Fibroblast of mammary gland (primary cell): ENCODE results near the gene BICDL1.

ENCODE experiments used
- DNase-seq: peaks from one replicate; pipeline ENCODE4 v3.0.0-alpha.2; 2010; ENCODE audit warnings: low read depth
- H3K4me3 ChIP-seq: 2 replicates; pipeline ENCODE4 v1.5.1; 2011; ENCODE audit warnings: low read depth, mild to moderate bottlenecking, low read length, moderate library complexity; ENCODE audit not compliant: control insufficient read depth
- CTCF ChIP-seq: conservative IDR thresholded peaks from 2 replicates; pipeline ENCODE4 v1.5.1; 2011; ENCODE audit warnings: low read depth, low read length, inconsistent platforms; ENCODE audit not compliant: control insufficient read depth, insufficient read depth

BICDL1 gene

GRCh38 chr12:120103044-120103338 lies 114.0 kb downstream of the BICDL1 start:
- DNase-seq: no peak
- no peak overlapping the region for H3K4me3 ChIP-seq

GRCh38 chr12:120103371-120103770 lies 114.3 kb downstream of the BICDL1 start:
- no peak for DNase-seq
- H3K4me3 ChIP-seq: no peak overlapping the region
- no peak for TF ChIP-seq CTCF

More at GRCh38 chr12:120103044-120103338, 114.0 kb downstream of the BICDL1 start:
- TF ChIP-seq CTCF: no peak

- no peak overlapping the region for H3K4me3 ChIP-seq
- no peak for TF ChIP-seq CTCF
- no peak for DNase-seq
Measured at GRCh38 chr12:120106151-120106550, 117.1 kb downstream of the BICDL1 start.

GRCh38 chr12:120109570-120110267 lies 120.7 kb downstream of the BICDL1 start:
- H3K4me3 ChIP-seq: no peak overlapping the region
- TF ChIP-seq CTCF: no peak
- no peak for DNase-seq

GRCh38 chr12:120110550-120111501 lies 121.8 kb downstream of the BICDL1 start:
- no peak overlapping the region for H3K4me3 ChIP-seq
- TF ChIP-seq CTCF: no peak
- DNase-seq: no peak

- no peak for TF ChIP-seq CTCF
- DNase-seq: no peak
- peak overlapping the region; percentile 76 for H3K4me3 ChIP-seq
Measured at GRCh38 chr12:120115066-120115465, 126.0 kb downstream of the BICDL1 start.
